Measurements from ENCODE around the gene ANTXR2.

DNA sequence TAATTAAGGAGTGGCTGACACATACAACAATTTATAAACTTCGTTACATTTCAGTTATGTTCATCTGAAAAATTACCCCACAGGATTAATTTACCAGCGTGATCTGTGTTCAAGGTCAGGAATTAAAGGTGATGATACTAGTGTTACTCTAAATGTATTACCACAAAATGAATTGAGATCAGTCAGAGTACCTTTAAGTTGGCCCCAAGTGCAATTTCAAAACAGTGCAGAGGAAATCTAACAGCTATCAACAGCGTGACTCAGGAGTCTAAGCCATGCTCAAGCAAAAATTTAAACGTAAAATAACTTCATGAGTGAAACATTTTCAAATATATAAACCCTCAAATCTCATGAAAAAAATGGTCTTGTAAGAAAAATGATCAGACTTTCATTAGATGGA is 18.7 kb downstream of the ANTXR2 start:
- TF ChIP-seq POLR2A (IDR thresholded peaks at IDR 0.05; ENCODE audit: low read depth, low read length) (no peak), POLR2AphosphoS5 (IDR thresholded peaks at IDR 0.05; ENCODE audit: low read depth, low read length) (no peak), TAF1 (IDR thresholded peaks at IDR 0.05; ENCODE audit: borderline replicate concordance, low read depth, low read length) (no peak)

Data from GM12892 (cell line).